GM12878 (cell line): ENCODE results near the gene PPP1R11.

Experiments
- ATF7 ChIP-seq: fragments of 450-650 bp; IDR thresholded peaks from 2 replicates; pipeline ENCODE4 v1.6.1; 2016; ENCODE audit warnings: low read depth, mild to moderate bottlenecking
- CEBPB ChIP-seq, 2 experiments: fragments of 150-350 bp in 1 of 2; IDR thresholded peaks; 2 replicates each; pipeline ENCODE4 v1.6.1; 2012 to 2014; ENCODE audit warnings: low read depth in 2 of 2, low read length in 2 of 2, borderline replicate concordance in 1 of 2, inconsistent platforms in 1 of 2
- CTCF ChIP-seq, 3 experiments: IDR thresholded peaks in 2 of 3; conservative IDR thresholded peaks in 1 of 3; 2 replicates each; pipeline ENCODE4 v1.5.1; 2011; ENCODE audit warnings: low read depth in 3 of 3, low read length in 3 of 3, mild to moderate bottlenecking in 3 of 3, control low read depth in 2 of 3, moderate library complexity in 2 of 3, inconsistent platforms in 1 of 3, mixed read lengths in 1 of 3; ENCODE audit not compliant: control insufficient read depth in 2 of 3, insufficient read depth in 1 of 3; ENCODE audit errors: extremely low read depth in 1 of 3
- FOXK2 ChIP-seq: fragments of 450-650 bp; IDR thresholded peaks from 2 replicates; pipeline ENCODE4 v1.6.1; 2017; ENCODE audit warnings: mild to moderate bottlenecking, moderate library complexity
- MAX ChIP-seq: IDR thresholded peaks from 2 replicates; pipeline ENCODE4 v1.6.1; 2012; ENCODE audit warnings: low read depth, low read length, improper control_type of control experiment
- NFYB ChIP-seq: IDR thresholded peaks from 2 replicates; pipeline ENCODE4 v1.6.1; 2011; ENCODE audit warnings: low read depth, mild to moderate bottlenecking, low read length, improper control_type of control experiment, moderate library complexity; ENCODE audit not compliant: insufficient read depth
- SUZ12 ChIP-seq: fragments of 200-600 bp; sonication (generic); IDR thresholded peaks from one replicate; pipeline ENCODE4 v1.6.1; 2018; ENCODE audit warnings: antibody characterized with exemption, mild to moderate bottlenecking; ENCODE audit not compliant: unreplicated experiment
- USF1 ChIP-seq: IDR thresholded peaks from 2 replicates; pipeline ENCODE4 v1.6.1; 2011; ENCODE audit warnings: borderline replicate concordance, low read depth, mild to moderate bottlenecking, moderate library complexity, mixed read lengths, low read length; ENCODE audit not compliant: insufficient read depth; ENCODE audit errors: extremely low read length
- ZZZ3 ChIP-seq: IDR thresholded peaks from 2 replicates; pipeline ENCODE4 v1.6.1; 2011; ENCODE audit warnings: low read depth; ENCODE audit not compliant: control insufficient read depth, insufficient read length

- TF ChIP-seq ZZZ3: no peak
- no peak for TF ChIP-seq NFYB
- no peak for TF ChIP-seq ATF7
- no peak for TF ChIP-seq USF1
- no peak for TF ChIP-seq SUZ12
- TF ChIP-seq MAX: no peak
- TF ChIP-seq CTCF (IDR thresholded peaks at IDR 0.05 in 2 of 3, conservative IDR thresholded peaks at IDR 0.05 in 1 of 3; ENCODE audit: control insufficient read depth in 2 of 3, extremely low read depth in 1 of 3, insufficient read depth in 1 of 3, low read depth in 3 of 3, low read length in 3 of 3): no peak
- no peak for TF ChIP-seq FOXK2
- no peak for TF ChIP-seq CEBPB (IDR thresholded peaks at IDR 0.05; ENCODE audit: borderline replicate concordance in 1 of 2, low read depth in 2 of 2, low read length in 2 of 2)
Observed at GRCh38 chr6:30077218-30077617, 10.2 kb downstream of the PPP1R11 start.
